Measurements from ENCODE around the gene LCN12.

The LCN12 gene

DNA sequence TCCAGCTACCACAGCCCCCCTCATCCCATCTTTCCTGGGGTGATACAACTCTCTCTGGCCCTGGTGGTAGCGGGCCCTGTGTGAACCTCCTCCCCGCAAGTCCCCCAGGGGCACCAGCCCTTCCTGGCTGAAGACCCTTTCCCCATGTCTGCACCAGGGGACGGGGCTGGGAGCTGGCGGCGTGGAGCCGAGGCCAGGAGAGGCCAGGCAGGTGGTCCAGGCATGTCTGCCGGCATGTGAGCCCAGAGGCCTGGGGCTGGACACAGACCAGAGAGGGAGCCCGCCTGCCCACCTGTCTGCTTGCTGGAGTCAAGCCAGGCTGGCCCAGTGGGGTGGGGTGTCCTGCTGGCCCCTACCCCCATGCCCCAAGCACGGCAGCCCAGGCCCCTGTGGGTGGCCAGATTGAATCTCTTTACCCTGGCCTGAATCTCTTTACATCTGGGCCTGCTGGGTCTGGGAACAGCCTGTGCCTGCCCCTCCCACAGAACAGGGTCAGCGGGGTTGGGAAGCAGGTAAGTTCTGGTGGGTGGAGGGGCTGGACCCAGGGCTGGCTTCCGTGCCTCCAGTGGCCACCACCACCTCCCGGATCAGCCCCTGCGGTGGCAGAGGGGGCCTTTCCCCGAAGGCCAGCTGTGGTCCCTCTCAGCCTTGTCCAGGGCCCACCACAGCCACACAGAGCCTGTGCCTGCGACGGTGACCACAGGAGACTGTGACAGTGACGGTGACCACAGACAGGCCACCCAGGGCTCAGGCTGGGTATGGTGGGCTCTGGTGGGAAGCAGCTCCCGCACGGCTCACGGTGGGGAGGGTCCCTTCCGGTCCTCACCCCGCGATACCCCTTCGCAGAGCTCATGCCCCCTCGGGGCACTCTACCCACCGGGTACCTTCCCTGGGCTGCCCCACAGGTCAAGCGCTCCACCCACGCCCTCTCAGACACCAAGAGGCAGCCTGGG lies 7.1 kb downstream of the LCN12 start:
- DNase-seq (ENCODE audit: low spot score), result no peak

DNA sequence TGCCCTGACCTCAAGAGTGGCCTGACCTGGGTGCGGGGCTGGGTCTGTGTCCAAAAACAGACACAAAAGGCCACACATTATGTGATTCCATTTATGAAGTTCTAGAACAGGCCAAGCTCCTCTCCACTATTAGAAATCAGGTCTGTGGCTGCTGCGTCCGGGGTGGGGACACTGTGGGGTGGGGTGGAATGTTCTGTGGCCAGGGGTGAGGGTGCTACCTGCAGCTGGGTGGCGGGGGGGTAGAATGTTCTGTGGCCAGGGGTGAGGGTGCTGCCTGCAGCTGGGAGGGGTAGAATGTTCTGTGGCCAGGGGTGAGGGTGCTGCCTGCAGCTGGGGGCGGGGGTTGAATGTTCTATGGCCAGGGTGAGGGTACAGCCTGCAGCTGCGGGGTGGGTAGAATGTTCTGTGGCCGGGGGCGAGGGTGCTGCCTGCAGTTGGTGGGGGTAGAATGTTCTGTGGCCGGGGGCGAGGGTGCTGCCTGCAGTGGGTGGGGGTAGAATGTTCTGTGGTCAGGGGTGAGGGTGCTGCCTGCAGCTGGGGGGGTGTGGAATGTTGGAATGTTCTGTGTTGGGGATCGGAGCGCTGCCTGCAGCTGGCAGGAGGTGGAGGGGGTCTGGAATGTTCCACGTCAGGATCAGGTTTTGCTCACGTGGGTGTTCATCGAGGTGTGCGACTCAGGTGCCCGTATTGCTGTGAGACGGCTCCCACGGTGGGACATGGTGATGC lies 8.3 kb downstream of the LCN12 start:
- no peak for DNase-seq (ENCODE audit: low spot score)

DNA sequence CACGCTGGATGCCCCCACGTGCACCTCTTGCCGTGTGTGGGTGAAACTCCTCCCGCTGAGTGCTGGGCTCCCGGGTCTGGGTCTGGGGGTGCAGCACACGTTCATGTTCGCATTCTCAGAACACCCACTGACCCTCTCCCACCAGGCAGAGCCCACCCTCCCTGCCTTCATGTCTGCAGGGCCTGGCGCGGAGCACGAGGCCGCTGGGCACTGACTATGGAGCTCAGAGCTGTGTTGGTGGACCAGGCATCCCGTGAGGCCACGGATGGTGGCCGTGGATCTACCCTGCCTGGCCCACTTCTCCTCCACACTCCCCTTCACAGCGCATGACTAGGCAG lies 8.8 kb downstream of the LCN12 start:
- DNase-seq (ENCODE audit: low spot score), result no peak

DNA sequence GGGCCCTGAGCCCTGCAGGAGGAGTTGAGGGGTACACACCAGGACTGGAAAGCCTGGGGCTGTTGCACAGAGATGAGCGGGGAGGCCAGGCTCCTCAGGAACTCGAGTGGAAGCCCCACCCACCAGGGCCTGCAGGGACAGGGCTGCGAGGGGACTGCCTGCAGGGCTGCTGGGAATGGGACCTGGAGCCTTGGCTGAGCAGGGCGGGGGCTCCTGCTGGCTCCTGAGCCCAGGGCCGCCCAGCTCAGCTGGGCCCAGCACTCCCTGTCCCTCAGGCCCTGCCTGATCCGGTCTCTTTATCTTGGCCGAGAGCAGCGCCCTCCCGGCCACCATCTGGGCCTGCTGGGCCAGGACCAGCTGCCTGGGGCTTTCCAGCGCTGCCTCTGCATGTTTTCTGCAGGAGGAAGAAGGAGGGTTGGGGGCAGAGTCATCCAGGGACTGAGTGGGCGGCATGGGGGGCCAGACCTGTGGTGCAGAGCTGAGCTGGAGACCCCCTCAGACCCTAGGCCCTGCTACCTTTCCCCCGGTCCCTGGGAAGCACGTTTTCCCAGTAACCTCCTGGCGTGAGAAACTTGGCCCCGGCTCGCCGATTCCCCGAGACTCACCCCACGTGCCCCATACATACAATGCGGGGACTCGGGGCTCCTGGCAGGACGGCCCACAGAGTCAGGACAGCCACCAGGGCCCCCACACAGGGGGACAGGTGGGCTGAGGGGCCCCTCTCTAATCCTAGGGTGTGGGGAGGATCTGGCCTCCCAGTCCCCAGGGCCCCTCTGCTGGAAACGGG lies 9.4 kb downstream of the LCN12 start:
- no peak for DNase-seq (ENCODE audit: low spot score)

DNA sequence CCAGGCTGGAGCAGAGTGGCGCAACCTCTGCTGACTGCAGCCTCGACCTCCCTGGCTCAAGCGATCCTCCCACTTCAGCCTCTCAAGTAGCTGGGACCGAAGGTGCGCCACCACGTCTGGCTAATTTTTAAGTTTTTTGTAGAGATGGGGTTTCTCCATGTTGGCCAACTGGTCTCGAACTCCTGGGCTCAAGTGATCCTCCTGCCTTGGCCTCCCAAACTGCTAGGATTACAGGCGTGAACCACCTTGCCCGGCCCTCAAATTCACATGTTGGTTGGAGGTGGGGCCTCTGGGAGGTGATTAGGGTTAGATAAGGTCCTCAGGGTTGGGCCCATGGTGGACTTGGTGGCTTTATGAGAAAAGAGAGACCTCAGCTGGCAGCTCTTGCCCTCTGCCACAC lies 10.1 kb downstream of the LCN12 start:
- DNase-seq (ENCODE audit: low spot score), result no peak

DNA sequence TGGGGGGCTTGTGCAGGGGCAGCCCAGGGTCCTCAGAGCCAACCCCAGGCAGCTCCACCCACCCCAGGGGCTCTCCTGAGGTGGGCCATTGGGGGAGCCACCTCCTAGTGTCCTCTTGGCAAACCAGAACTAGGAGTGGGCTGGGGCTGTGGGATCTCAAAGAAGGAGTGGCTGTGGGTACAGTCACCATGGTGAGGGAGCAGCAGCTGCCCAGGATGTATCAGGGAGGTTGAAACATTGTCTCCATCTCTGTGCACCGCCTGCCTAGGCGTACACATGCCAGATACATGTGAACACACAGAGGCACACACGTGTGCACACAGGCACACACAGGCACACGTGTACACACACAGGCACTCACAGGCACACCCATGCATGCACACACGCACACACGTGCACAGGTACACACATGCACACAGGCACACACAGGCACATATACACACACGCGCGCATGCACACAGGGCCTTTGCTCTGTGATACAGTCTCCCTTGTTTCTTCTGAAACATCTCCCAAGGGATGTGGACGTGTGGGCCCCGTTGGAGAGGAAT lies 10.7 kb downstream of the LCN12 start:
- DNase-seq (ENCODE audit: low spot score), result no peak

DNA sequence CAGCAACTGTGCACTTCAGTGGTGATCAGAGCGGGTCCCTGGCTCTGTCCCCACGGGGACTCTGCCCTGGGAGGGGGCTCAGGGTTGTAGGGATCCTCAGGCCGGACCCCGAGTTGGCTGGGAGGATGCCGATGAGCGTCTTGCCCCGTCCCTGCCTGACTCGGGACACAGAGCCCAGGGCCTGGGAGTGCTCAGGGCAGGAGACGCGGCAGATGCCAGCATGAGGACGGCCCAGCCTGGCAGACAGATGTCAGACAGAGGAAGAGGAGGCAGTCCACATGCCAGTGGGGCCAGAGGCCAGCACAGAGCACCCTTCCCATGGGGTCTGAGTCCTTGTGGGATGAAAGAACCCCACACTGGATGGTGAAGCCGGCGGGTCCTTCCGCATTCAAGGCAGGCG lies 11.3 kb downstream of the LCN12 start:
- DNase-seq (ENCODE audit: low spot score), result no peak

DNA sequence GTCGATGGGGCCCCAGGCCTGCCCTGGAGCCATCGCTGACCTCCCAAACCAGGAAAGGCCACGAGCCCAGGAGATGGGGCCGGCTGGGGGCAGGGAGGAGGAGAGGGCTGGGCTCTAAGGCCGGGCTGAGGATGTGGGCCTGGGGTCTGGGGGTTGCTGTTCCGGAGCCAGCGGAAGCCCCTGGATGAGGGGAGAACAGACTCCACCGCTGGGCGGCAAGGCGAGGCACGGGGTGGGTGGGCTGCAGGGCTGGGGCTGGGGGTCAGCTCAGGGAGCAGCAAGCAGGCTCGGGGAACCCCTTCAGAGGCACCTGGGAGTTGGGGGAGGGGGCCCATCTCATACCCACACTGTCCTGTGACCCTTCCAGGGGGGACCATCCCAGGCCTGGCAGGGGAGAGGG lies 11.7 kb downstream of the LCN12 start:
- DNase-seq (ENCODE audit: low spot score), result no peak

DNA sequence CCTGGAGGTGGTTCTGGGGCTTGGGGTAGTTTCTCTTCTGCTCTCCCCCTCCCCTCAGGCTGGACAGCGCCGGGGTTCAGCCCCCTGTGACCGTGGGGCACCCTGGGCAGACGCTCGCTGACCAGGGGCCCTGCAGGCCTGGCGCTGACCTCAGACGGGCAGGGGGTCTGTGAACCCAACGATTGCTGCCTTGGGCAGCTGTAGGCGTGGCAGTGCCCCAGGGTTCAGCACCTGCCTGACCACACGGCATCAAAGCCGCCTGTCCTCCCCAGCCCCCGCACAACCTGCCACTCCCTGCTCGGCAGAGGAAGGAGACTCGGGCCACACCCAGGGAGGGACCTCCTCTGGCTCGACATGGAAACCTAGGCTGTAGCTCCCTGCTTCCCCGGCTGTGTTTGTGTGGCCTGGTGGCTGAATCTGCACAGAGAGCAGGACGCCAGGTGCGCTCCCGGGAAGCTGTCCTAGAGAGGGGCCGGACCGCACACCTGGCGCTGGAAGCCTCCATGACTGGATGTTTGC lies 12.2 kb downstream of the LCN12 start:
- DNase-seq (ENCODE audit: low spot score), result no peak

DNA sequence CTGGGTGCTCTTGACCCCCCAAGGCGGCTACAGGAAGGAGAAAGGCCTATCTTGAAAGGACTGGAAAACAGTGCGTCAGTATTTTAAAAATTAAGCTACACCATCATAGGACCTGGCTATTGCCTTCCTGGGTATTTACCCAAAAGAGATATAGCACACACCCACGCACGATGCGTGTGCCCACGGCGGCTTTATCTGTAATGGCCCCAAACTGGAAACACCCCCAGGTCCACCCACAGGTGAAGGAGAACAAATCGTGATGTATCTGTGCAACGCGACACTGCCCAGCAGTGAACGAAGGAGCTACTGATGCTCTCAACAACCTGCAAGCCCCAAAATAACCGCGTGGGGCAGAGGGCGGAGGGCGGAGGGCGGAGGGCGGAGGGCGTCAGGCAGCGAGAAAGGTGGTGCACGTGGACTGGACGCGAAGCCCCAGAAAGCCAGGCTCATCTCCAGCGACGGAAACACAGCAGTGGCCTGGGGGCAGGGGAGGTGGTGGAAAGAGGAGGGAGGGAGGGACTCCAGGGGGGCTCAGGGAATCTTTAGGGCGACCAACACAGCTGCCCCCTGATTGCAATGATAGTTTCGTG lies 12.9 kb downstream of the LCN12 start:
- no peak for DNase-seq (ENCODE audit: low spot score)

DNA sequence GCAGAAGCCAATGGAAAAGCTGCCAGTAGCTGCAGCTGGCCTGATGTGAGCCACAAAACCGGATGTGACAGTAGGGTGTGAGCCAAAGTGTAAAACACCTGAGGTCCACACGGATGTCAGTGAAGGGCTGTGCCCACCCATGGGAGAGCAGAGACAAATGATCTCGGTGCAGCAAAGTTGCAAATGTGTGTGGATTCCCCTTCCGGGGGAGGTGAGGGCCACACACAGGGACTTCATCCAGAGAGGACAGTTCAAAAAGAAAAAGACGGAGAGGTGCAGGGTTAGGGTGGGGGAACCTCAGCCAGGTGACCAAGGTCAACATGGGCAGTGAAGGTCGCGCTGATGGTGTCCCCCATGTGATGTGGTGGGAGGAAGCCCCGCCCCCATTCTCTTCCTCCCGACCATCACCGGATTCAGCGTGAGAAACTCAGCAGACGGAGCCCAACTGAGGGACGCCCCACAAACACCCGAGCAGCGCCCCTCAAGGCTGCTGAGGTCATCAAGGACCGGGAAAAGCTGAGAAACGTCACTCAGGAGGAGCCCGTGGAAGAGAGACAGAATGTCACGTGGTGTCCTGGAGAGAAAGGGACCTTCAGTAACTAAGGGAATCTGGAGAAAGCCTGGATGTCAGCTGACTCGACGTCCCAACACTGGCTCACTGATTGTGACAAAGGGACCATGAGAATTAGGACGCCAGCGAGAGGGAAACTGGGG lies 13.9 kb downstream of the LCN12 start:
- DNase-seq (ENCODE audit: low spot score), result no peak

DNA sequence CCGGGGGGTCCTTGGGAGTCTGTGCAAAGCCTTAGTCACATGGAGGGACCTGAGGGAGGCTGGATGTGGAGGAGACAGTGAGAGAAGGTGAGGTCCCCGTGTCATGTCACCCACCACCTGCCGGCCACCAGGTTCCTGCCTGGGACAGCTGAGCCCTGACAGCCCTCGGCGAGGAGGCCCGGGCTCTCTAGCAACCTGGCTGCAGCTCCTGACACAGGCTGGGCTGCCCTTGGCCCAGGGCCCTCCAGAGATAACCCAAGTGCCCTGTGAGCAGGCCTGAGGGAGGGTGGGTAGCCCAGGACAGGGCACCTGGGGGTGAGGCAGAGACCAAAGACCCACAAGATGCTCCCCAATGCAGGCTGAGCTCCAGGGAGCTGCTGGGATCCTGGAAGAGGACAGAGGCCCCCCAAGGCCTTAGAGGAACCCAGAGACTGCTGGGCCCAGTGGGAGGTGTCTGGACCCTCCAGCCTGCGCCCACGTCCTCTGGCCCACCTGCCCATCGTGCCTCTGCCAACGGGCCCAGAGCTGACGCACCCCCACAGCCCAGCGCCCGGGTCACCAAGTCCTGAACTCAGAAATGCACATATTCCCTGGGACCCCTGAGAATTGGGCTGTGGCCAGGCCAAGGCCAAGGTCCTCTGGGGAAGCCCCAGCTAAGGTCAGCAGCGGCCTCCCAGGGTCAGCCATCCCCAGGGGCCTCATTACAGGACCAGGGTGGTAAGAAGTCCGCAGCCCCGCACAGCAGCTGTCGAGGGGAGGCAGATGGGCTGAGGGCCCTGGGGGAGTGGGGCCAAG lies 16.5 kb downstream of the LCN12 start:
- no peak for DNase-seq (ENCODE audit: low spot score)

DNA sequence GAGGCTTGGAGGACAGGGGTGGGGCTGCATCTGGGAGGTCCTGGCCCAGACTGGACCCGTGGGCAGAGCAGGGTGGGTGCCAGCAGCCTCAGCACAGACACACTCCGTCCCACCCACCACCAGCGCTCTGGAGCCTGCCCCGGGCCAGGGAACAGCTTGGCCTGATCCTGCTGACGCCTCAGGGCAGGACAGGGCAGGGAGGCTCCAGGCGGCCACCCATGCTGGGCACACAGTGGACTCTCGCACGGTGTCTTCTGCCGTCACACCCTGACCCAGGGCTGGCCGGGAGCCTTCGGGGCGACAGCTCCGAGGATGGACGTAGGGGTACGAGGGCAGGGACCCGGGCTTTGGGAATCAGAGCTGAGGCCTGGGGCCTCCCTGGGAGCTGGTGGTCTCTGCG lies 17.1 kb downstream of the LCN12 start:
- DNase-seq (ENCODE audit: low spot score), result no peak

DNA sequence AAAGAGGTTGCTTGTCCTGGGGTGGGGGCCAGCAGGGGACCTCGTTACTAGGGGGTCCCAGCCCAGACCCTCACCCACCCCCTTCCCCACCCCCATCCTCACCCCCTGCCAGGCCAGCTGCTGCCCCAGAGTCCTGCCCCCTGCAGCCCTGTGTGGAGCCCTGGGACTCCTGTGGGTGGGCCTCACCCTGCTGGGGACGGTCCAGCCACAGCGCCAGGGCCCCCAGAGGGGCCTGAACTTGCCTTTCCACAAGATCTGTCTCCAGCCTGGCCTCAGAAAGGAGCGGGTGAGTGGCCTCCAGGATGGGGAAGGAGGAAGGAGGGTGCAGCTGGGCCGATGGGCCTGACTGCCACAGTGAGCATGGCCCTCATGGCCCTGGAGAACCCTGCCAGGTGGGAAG lies 17.7 kb downstream of the LCN12 start:
- no peak for DNase-seq (ENCODE audit: low spot score)

DNA sequence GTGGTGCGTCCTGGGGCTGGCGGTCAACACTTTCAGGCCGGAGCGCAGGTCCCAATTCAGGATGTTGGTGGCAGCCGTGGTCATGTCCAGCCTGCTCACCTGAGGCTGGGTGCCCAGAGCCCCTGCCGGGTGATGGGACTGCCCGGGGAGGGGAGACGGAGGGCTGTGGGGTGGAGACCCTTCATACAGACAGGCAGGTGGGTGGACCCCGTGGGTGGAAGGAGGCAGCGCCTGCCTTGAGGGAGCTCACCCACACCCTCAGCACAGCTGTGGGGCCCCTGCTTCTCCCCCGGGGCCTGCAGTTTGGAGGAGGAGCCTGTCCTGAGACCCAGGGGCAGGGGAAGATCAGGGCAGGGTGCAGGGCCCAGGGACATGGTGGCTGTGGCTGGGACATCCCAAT lies 18.3 kb downstream of the LCN12 start:
- no peak for DNase-seq (ENCODE audit: low spot score)

DNA sequence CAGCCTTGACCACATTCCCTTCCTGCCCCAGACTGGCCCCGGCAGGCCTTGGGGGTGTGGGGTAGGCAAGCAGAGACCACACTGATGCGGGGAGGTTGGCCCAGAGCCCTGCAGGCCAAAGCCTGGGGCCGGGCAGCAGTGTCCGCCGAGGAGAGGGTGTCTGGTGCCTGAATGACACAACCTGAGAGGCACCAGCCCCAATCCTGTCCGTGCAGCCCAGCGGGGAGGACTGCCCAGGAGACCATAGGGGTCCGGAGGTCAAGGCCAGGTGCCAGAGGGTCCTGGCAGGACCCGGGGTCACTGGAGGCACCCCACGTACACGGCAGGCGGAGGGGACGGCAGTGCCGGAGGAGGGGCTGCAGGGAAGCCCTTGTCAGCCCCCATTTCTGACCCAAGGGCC lies 19.7 kb downstream of the LCN12 start:
- no peak for DNase-seq (ENCODE audit: low spot score)

DNA sequence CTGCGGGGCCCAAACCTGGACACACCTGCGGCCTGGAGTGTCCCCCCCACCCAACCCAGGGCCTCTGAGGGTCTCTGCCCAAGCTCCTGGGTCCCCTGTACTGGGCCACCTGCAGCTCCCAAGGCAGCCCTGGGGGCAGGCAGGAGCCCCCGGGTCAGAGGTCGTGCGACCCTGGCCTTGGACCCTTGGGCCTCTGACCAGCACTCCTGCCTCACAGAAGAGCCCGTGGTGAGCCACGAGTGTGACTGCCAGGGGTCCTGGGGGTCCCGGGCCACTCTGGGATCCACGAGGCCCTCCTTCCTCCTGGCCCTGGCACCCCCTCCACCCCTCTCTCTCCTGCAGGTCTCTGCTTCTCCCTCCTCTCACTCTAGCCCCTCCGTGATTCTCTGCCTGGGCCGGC lies 20.3 kb downstream of the LCN12 start:
- DNase-seq (ENCODE audit: low spot score), result no peak

DNA sequence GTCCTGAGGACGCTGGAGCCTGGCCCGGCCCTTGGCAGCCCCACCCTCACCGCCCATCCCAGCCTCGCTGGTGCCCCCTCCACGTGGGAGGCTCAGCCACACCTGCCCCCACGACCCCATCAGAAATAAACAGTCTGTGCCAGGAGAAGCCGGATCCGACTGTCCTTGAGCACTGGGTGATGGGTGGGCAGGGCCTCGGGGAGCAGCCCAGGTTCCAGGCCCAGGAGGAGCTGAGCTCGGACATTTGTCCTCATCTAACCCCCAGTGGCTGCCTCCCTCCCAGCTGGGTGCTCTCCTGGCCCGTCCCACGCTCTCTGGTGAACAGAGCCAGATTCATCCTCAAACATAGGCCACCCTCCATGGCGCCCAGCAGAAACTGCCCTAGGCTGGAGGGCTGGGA lies 20.7 kb downstream of the LCN12 start:
- no peak for DNase-seq (ENCODE audit: low spot score)

DNA sequence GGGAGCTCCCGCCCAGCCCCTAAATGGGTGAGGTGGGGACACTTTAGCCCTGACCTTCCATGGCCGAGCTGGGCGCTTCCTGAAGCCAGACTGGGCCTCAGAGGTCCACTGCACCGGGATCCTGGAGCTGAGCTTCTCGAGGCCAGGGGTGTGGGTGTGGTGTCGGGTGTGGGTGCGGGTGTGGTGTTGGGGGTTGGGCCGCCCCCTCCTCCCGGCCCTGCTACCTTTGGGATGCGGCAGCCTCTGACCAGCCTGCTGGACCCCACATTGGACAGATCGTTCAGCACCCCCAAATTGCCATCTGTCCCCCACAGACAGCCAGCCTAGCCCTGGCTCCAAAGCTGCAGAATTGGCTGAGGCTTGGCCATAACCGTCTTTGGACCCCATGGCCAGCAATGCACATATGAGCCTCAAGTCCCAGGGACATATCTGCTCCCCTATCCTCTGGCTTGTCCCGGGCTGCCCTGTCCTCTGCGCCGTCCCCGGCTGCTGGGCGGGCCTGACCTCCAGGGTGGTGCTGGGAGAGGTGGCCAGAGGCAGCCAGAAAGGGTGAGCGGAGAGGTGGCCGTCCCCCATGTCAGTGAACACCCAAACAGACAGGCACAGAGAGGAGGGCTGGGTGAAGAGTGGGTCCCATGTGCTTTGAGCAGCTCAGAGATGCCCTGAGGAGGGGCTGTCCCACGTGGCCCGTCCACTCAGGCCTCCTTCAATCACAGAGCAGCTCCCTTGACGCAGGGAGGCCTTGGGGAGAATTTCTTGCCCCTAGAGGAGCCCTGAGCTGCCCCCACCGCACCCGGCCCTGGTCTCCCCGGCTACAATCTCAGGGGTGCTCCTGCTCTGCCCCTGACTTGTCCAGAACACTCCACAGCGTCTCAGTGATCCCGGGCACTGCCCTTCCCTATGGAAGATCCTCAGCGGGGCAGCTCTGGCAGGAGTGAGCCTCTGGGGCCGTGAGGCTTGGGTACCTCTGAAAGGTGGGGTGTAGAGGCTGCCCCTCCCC lies 21.8 kb downstream of the LCN12 start:
- no peak for DNase-seq (ENCODE audit: low spot score)

All from hematopoietic multipotent progenitor cell treated with erythropoietin and hydrocortisone succinate and interleukin-3 and kit ligand, for 17 days (in vitro differentiated cells).